K562 (cell line): ENCODE results near the gene TRERF1. TPM values are rescaled to one million over a fixed set of nuclear protein-coding genes. Genes with fewer than 3 reads are reported as not detected.
"Not testable (repeated sequence)": the region's sequence is repeated elsewhere in the genome, so short reads cannot be mapped to it uniquely, and the experiment has no call there.

ENCODE experiments used
- ATAC-seq: fragments of 200-7000 bp; cut with Tn5 transposase; 3 replicates; pipeline ENCODE4 v1.9.1; 2020; ENCODE audit warnings: moderate library complexity
- BruUV-seq: library from RNA; stranded (reverse); fragments of 400-500 nt; replicated peaks from 2 replicates; lab custom pipeline; 2021; lab: Mats Ljungman, UMichigan
- CTCF ChIA-PET: fragments of 300-600 bp; formaldehyde crosslinking; extraction: SDS; loops from one replicate; lab custom pipeline; 2021; ENCODE audit warnings: low intra/inter-chr PET ratio; lab: Yijun Ruan, JAX
- POLR2A ChIA-PET: fragments of 300-600, 350-650 bp; sonication (Branson Sonifier 250); formaldehyde crosslinking; extraction: SDS; loops from one replicate; lab custom pipeline; 2021; ENCODE audit warnings: antibody characterized with exemption, inconsistent platforms; lab: Yijun Ruan, JAX
- DNase-seq, 4 experiments: peaks; one replicate each; pipeline versions ENCODE4 v3.0.0 to v3.0.0-alpha.2; 2011 to 2018; ENCODE audit warnings: low spot score in 3 of 4, mixed read lengths in 3 of 4; ENCODE audit errors: extremely low read depth in 1 of 4
- FAIRE-seq: peaks from 2 replicates; lab custom pipeline; 2011; peaks lifted over from hg19 to GRCh38; lab: Jason Lieb, UNC
- H2AFZ ChIP-seq: 2 replicates; pipeline ENCODE4 v1.6.0; 2011; ENCODE audit warnings: low read depth, low read length, control low read depth, inconsistent platforms
- H3K27ac ChIP-seq: fragments of 200-600 bp; 3 replicates; pipeline ENCODE4 v1.8.0; 2011; ENCODE audit warnings: low read depth, mild to moderate bottlenecking, control low read depth, inconsistent platforms, low read length, moderate library complexity, mixed read lengths; ENCODE audit errors: extremely low read depth
- H3K27me3 ChIP-seq, 2 experiments: fragments of 300-600 bp in 1 of 2; 2 replicates in 1 of 2; 3 replicates in 1 of 2; pipeline versions ENCODE4 v1.6.0 to v1.8.0; 2011; ENCODE audit warnings: inconsistent platforms in 2 of 2, low read length in 2 of 2, mild to moderate bottlenecking in 1 of 2, mixed read lengths in 1 of 2, moderate library complexity in 1 of 2; ENCODE audit not compliant: control insufficient read depth in 2 of 2, insufficient read depth in 2 of 2
- H3K36me3 ChIP-seq: fragments of 300-600 bp; 3 replicates; pipeline ENCODE4 v1.8.0; 2011; ENCODE audit warnings: mild to moderate bottlenecking, low read length, inconsistent platforms; ENCODE audit not compliant: control insufficient read depth, insufficient read depth
- H3K4me1 ChIP-seq, 2 experiments: fragments of 200-600 bp in 1 of 2; replicated peaks in 1 of 2; 2 replicates in 1 of 2; 3 replicates in 1 of 2; pipeline versions ENCODE4 v1.5.1 to v1.8.0; 2011; ENCODE audit warnings: inconsistent platforms in 2 of 2, low read length in 2 of 2, mild to moderate bottlenecking in 1 of 2, mixed read lengths in 1 of 2, moderate library complexity in 1 of 2; ENCODE audit not compliant: control insufficient read depth in 2 of 2, insufficient read depth in 2 of 2
- H3K4me2 ChIP-seq: 2 replicates; pipeline ENCODE4 v1.6.1; 2011; ENCODE audit warnings: low read length, control low read depth, inconsistent platforms, mixed read lengths; ENCODE audit not compliant: insufficient read depth
- H3K4me3 ChIP-seq: fragments of 200-600 bp; sonication (generic), shearing (Covaris generic); 2 replicates; pipeline ENCODE4 v1.5.1; 2016; ENCODE audit warnings: control low read depth, inconsistent platforms
- H3K79me2 ChIP-seq: fragments of 200-600 bp; 3 replicates; pipeline ENCODE4 v1.8.0; 2011; ENCODE audit warnings: low read length, inconsistent platforms; ENCODE audit not compliant: control insufficient read depth, insufficient read depth
- H3K9ac ChIP-seq, 2 experiments: 2 replicates each; pipeline versions ENCODE4 v1.6.0 to v1.6.1; 2011; ENCODE audit warnings: low read depth in 2 of 2, low read length in 2 of 2, control low read depth in 1 of 2, inconsistent platforms in 1 of 2, mild to moderate bottlenecking in 1 of 2, mixed read lengths in 1 of 2; ENCODE audit not compliant: insufficient read depth in 1 of 2
- H3K9me1 ChIP-seq: one replicate; pipeline ENCODE4 v1.6.0; 2011; ENCODE audit warnings: inconsistent platforms, mild to moderate bottlenecking, low read length, moderate library complexity; ENCODE audit not compliant: control insufficient read depth, insufficient read depth
- H3K9me3 ChIP-seq: replicated peaks from 2 replicates; pipeline ENCODE4 v1.5.1; 2011; ENCODE audit warnings: low read depth, low read length, inconsistent platforms; ENCODE audit not compliant: control insufficient read depth, insufficient read depth
- H4K20me1 ChIP-seq: replicated peaks from 2 replicates; pipeline ENCODE4 v1.6.1; 2011; ENCODE audit warnings: low read length, inconsistent platforms, mixed read lengths; ENCODE audit not compliant: control insufficient read depth, insufficient read depth
- BCOR ChIP-seq: fragments of 450-650 bp; IDR thresholded peaks from 2 replicates; pipeline ENCODE4 v1.6.1; 2016
- KDM1A ChIP-seq, 2 experiments: fragments of 450-650 bp; IDR thresholded peaks; 2 replicates each; pipeline ENCODE4 v1.6.1; 2016; ENCODE audit warnings: mild to moderate bottlenecking in 2 of 2
- POLR2A ChIP-seq: fragments of 450-650 bp; conservative IDR thresholded peaks from 2 replicates; pipeline ENCODE4 v1.6.1; 2016
- RBM25 ChIP-seq: fragments of 200-400 bp; formaldehyde crosslinking; IDR thresholded peaks from 2 replicates; pipeline ENCODE4 v1.6.1; 2018; ENCODE audit warnings: low read length, low read depth, moderate library complexity; ENCODE audit not compliant: severe bottlenecking
- ZNF140 ChIP-seq: fragments of 250-450 bp; sonication (Bioruptor Pico); IDR thresholded peaks from 2 replicates; pipeline ENCODE4 v1.8.0; 2021; ENCODE audit warnings: moderate library complexity, mild to moderate bottlenecking, inconsistent platforms
- ZNF436 ChIP-seq: fragments of 250-450, 450-650 bp; sonication (Bioruptor Pico); formaldehyde crosslinking; IDR thresholded peaks from 2 replicates; pipeline ENCODE4 v1.7.0; 2020; ENCODE audit warnings: mild to moderate bottlenecking
- WGBS: fragments of 100-300 bp; shearing (Covaris generic); methylation state at CpG from one replicate; pipeline ENCODE4 v1.1.6; 2016; ENCODE audit warnings: low coverage, mixed read lengths; ENCODE audit not compliant: insufficient coverage; ENCODE audit errors: missing lambda C conversion rate; 5-methylcytosine and 5-hydroxymethylcytosine counted together
- in situ Hi-C: fragments of 300-500 bp; cut with MboI; formaldehyde crosslinking; loops from 4 replicates; pipeline ENCODE4 v1.15.0; 2018; ENCODE audit warnings: inconsistent platforms, mixed read lengths
- intact Hi-C: fragments of 100-400 bp; cut with micrococcal nuclease; formaldehyde crosslinking; loops from 2 replicates; pipeline ENCODE4 v1.14.2; 2022
- polyA plus RNA-seq, 8 experiments: library from polyadenylated mRNA; depleted of rRNA in 4 of 8; stranded (reverse) in 5 of 8; unstranded in 3 of 8; fragments of >200 nt; fragmentation: Nextera tagmentation in 2 of 8; fragmentation: Illumina TruSeq in 1 of 8; extraction: Ambion mirVana in 2 of 8; extraction: Trizol in 1 of 8; gene quantifications; 2 replicates each; pipeline versions ENCODE4 v1.2.1 to v1.2.3, GENCODE V29; 2011 to 2014; ENCODE audit warnings: inconsistent platforms in 1 of 8, missing spikeins in 1 of 8
- total RNA-seq, 7 experiments: library from RNA; depleted of rRNA in 6 of 7; stranded (reverse); fragments of >200 nt in 6 of 7; fragmentation: Illumina TruSeq in 2 of 7; extraction: Trizol in 2 of 7; gene quantifications; 2 replicates each; pipeline versions ENCODE4 v1.2.1 to v1.2.3, GENCODE V29; 2011 to 2021; ENCODE audit warnings: low replicate concordance in 1 of 7
- TF ChIP-seq, protein P1 (sequence below): fragments of 450-650 bp; conservative IDR thresholded peaks from 2 replicates; pipeline ENCODE4 v1.6.1; 2016; ENCODE audit warnings: missing genetic modification characterization, low read depth, mild to moderate bottlenecking, control low read depth, missing compliant biosample characterization

TRERF1 gene
- total and polyA plus RNA-seq, 9 of the 15 experiments (the other 6 are each of a cell fraction or from before 2014, with no cell fraction given), result 0.04 to 0.20 (median 0.07) TPM; not detected in 3

DNA sequence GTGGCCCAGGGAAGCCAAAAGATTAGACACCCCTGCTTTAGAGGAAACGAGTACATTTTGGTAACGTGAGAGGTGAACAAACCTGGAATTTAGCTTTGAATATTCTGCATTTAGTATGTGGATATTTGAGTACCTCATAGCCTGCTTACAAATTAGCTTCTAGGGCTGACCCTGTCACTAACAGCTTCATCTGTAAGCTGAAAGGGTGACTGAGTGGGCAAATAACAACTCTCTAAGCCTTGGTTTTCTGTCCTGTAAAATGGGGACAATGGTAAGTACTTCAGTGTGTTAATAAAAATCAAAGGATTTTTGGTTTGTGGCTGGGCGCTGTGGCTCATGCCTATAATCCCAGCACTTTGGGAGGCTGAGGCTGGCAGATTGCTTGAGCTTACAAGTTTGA, 248.5 kb downstream of the TRERF1 start:
- Histone ChIP-seq H2AFZ (no peak overlapping the region), H3K4me3 (no peak overlapping the region), H3K79me2 (no peaks in the 10 kb centered on the region), H3K27me3 (no peaks in the 10 kb centered on the region), H3K9ac (no peak overlapping the region), H4K20me1 (no peaks in the 10 kb centered on the region), H3K9me3 (peaks cover 6% of the 10 kb centered on the region), H3K27ac (no peak overlapping the region), H3K9me1 (no peaks in the 10 kb centered on the region), H3K4me2 (no peak overlapping the region), H3K4me1 (peaks cover 20 to 31% of the 10 kb centered on the region in 2 experiments), H3K36me3 (peaks cover 45% of the 10 kb centered on the region)
- FAIRE-seq (no peak), DNase-seq (no peak), ATAC-seq (no peak)
- intact Hi-C loops, result no loop called here
- TF ChIP-seq ZNF140 (CRISPR knock-in tag) (no peak), RBM25 (peak; percentile 64), POLR2A (no peak), BCOR (peak; percentile 70), KDM1A (IDR thresholded peaks at IDR 0.05) (peak in 1 of 2 experiments; percentile 57; a peak in 2 of 4 replicates), ZNF436 (CRISPR knock-in tag) (no peak)
- TF ChIP-seq, protein P1, sequence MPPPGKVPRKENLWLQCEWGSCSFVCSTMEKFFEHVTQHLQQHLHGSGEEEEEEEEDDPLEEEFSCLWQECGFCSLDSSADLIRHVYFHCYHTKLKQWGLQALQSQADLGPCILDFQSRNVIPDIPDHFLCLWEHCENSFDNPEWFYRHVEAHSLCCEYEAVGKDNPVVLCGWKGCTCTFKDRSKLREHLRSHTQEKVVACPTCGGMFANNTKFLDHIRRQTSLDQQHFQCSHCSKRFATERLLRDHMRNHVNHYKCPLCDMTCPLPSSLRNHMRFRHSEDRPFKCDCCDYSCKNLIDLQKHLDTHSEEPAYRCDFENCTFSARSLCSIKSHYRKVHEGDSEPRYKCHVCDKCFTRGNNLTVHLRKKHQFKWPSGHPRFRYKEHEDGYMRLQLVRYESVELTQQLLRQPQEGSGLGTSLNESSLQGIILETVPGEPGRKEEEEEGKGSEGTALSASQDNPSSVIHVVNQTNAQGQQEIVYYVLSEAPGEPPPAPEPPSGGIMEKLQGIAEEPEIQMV, result no peak
- WGBS, result 86% methylated on average over 3 of the region's 3 CpGs
- ChIA-PET POLR2A (interaction anchor here (0.8 to 3.0 kb wide), 7 partner anchors 10 to 36 kb away, joined by 3 to 12 read pairs (median 5); partner anchors contain the start of gene MRPS10), CTCF (no interaction called here)
- no TSS peak for BruUV-seq
- in situ Hi-C loops, result no loop called here

DNA sequence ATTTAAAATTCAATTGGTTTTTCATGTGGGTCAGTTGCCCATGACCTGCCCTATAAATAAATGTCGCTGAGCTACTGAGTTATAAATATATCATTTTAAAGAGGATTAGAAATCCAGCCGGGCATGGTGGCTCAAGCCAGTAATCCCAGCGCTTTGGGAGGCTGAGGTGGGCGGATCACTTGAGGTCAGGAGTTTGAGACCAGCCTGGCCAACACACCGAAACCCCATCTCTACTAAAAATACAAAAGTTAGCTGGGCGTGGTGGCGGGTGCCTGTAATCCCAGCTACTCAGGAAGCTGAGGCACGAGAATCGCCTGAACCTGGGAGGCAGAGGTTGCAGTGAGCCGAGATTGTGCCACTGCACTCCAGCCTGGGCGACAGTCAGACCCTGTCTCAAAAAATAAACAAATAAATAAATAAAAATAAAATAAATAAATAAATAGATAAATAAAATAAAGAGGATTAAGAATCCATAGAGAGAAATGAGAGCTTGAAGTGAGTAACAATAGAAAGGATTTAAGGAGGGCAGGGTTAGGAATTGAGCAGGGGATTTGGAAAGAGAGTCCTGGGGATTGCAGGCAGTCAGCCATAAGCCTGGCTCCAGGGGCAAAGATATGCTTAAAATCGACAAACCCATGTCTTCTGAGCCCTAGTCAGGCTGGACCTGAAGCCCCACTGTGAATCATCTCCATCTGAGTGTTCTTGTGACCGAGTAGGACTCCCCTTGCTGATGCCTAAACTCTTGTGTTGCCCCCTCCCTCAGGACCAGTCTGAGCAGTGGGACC, 249.4 kb downstream of the TRERF1 start:
- H3K9me3 ChIP-seq, DNase-seq, BruUV-seq, H3K4me3 ChIP-seq, H2AFZ ChIP-seq, ATAC-seq, FAIRE-seq, H3K9ac ChIP-seq, H3K79me2 ChIP-seq, H3K9me1 ChIP-seq, H3K27ac ChIP-seq, intact Hi-C loops, H3K27me3 ChIP-seq, CTCF ChIA-PET, in situ Hi-C loops, H3K4me2 ChIP-seq, H4K20me1 ChIP-seq: not testable (repeated sequence)
- peaks cover 36% of the 10 kb centered on the region for H3K36me3 ChIP-seq
- POLR2A ChIA-PET, result interaction anchor here (0.8 to 3.0 kb wide), 7 partner anchors 9 to 35 kb away, joined by 3 to 12 read pairs (median 5); partner anchors contain the start of gene MRPS10
- peaks cover 28 to 40% of the 10 kb centered on the region in 2 experiments for H3K4me1 ChIP-seq
- 87% methylated on average over 13 of the region's 13 CpGs for WGBS
